HG03025 (cell line): ENCODE measurements around the gene SHROOM3.

Experiments used
- ATAC-seq: cut with Tn5 transposase; IDR thresholded peaks from one replicate; pipeline ENCODE4 v1.9.1; 2021; ENCODE audit warnings: mild to moderate bottlenecking, moderate library complexity; ENCODE audit not compliant: unreplicated experiment, low FRiP score

SHROOM3 gene

GRCh38 chr4:76733068-76733771, 298.2 kb downstream of the SHROOM3 start:
- no peak for ATAC-seq

- no peak for ATAC-seq
Observed at GRCh38 chr4:76736414-76736813, 301.4 kb downstream of the SHROOM3 start.

- no peak for ATAC-seq
Observed at GRCh38 chr4:76737180-76737579, 302.2 kb downstream of the SHROOM3 start.

GRCh38 chr4:76737771-76738085, 302.7 kb downstream of the SHROOM3 start:
- no peak for ATAC-seq

- no peak for ATAC-seq
Observed at GRCh38 chr4:76738086-76738931, 303.3 kb downstream of the SHROOM3 start.

- ATAC-seq, result no peak
Observed at GRCh38 chr4:76740192-76740591, 305.2 kb downstream of the SHROOM3 start.

- no peak for ATAC-seq
Observed at GRCh38 chr4:76740866-76741662, 306.0 kb downstream of the SHROOM3 start.

- no peak for ATAC-seq
Observed at GRCh38 chr4:76741663-76742020, 306.6 kb downstream of the SHROOM3 start.

- no peak for ATAC-seq
Observed at GRCh38 chr4:76744241-76744921, 309.4 kb downstream of the SHROOM3 start.

GRCh38 chr4:76745240-76745639, 310.2 kb downstream of the SHROOM3 start:
- ATAC-seq, result no peak

- ATAC-seq, result no peak
Observed at GRCh38 chr4:76747563-76747962, 312.5 kb downstream of the SHROOM3 start.

GRCh38 chr4:76748649-76749048, 313.6 kb downstream of the SHROOM3 start:
- no peak for ATAC-seq

GRCh38 chr4:76749355-76749754, 314.3 kb downstream of the SHROOM3 start:
- no peak for ATAC-seq

- ATAC-seq, result no peak
Observed at GRCh38 chr4:76750716-76751115, 315.7 kb downstream of the SHROOM3 start.

GRCh38 chr4:76751612-76752343, 316.7 kb downstream of the SHROOM3 start:
- ATAC-seq, result no peak

- ATAC-seq, result no peak
Observed at GRCh38 chr4:76752861-76753501, 318.0 kb downstream of the SHROOM3 start.

- no peak for ATAC-seq
Observed at GRCh38 chr4:76753814-76754213, 318.8 kb downstream of the SHROOM3 start.

GRCh38 chr4:76754439-76754838, 319.4 kb downstream of the SHROOM3 start:
- ATAC-seq, result no peak

- ATAC-seq, result no peak
Observed at GRCh38 chr4:76755756-76756155, 320.7 kb downstream of the SHROOM3 start.

GRCh38 chr4:76756416-76756815, 321.4 kb downstream of the SHROOM3 start:
- ATAC-seq, result no peak
